SK-N-SH treated with all-trans-retinoic acid at 6 μM for 48 hours (cell line): Measurements from ENCODE around the gene ADGRL2.

Source experiments
- ATAC-seq: fragments of 200-7000 bp; cut with Tn5 transposase; 3 replicates; pipeline ENCODE4 v1.9.1; 2020; ENCODE audit warnings: mild to moderate bottlenecking, moderate library complexity
- ARNTL ChIP-seq: fragments of 450-650 bp; formaldehyde crosslinking; IDR thresholded peaks from 2 replicates; pipeline ENCODE4 v1.5.0; 2020; ENCODE audit warnings: low read depth, mild to moderate bottlenecking, moderate library complexity, borderline replicate concordance
- BACH2 ChIP-seq: fragments of 250-450 bp; sonication (Bioruptor Pico); IDR thresholded peaks from 2 replicates; pipeline ENCODE4 v1.9.0; 2021; ENCODE audit warnings: mild to moderate bottlenecking, borderline replicate concordance
- CSDC2 ChIP-seq: fragments of 250-450 bp; sonication (Bioruptor Pico); IDR thresholded peaks from 2 replicates; pipeline ENCODE4 v1.5.0; 2020; ENCODE audit warnings: mild to moderate bottlenecking, moderate library complexity
- ESRRG ChIP-seq: fragments of 250-450 bp; sonication (Bioruptor Pico); IDR thresholded peaks from 2 replicates; pipeline ENCODE4 v1.6.1; 2021; ENCODE audit warnings: mild to moderate bottlenecking
- GLIS3 ChIP-seq: fragments of 250-450 bp; sonication (Bioruptor Pico); IDR thresholded peaks from 2 replicates; pipeline ENCODE4 v1.5.0; 2020; ENCODE audit warnings: mild to moderate bottlenecking, moderate library complexity
- ISL1 ChIP-seq: fragments of 250-450 bp; sonication (Bioruptor Pico); IDR thresholded peaks from 2 replicates; pipeline ENCODE4 v2.1.2; 2022; ENCODE audit warnings: mild to moderate bottlenecking, moderate library complexity
- PATZ1 ChIP-seq: fragments of 250-450 bp; sonication (Bioruptor Pico); IDR thresholded peaks from 2 replicates; pipeline ENCODE4 v1.8.0; 2020; ENCODE audit warnings: mild to moderate bottlenecking, moderate library complexity, borderline replicate concordance
- POU6F1 ChIP-seq: fragments of 250-450 bp; sonication (Bioruptor Pico); IDR thresholded peaks from 2 replicates; pipeline ENCODE4 v1.8.0; 2021; ENCODE audit warnings: low read depth, mild to moderate bottlenecking, moderate library complexity, borderline replicate concordance
- PPARA ChIP-seq: fragments of 250-450 bp; sonication (Bioruptor Pico); IDR thresholded peaks from 2 replicates; pipeline ENCODE4 v1.5.0; 2020; ENCODE audit warnings: mild to moderate bottlenecking, borderline replicate concordance
- RARB ChIP-seq: fragments of 250-450 bp; sonication (Bioruptor Pico); IDR thresholded peaks from 2 replicates; pipeline ENCODE4 v1.8.0; 2021; ENCODE audit warnings: mild to moderate bottlenecking, moderate library complexity
- SNAI2 ChIP-seq: fragments of 250-450 bp; sonication (Bioruptor Pico); IDR thresholded peaks from 2 replicates; pipeline ENCODE4 v1.5.0; 2020; ENCODE audit warnings: mild to moderate bottlenecking, moderate library complexity
- TCF4 ChIP-seq: fragments of 250-450 bp; sonication (Bioruptor Pico); IDR thresholded peaks from 2 replicates; pipeline ENCODE4 v1.8.0; 2021; ENCODE audit warnings: mild to moderate bottlenecking, moderate library complexity, borderline replicate concordance
- TOX ChIP-seq: fragments of 250-450 bp; sonication (Bioruptor Pico); IDR thresholded peaks from 2 replicates; pipeline ENCODE4 v1.8.0; 2021; ENCODE audit warnings: mild to moderate bottlenecking, moderate library complexity, borderline replicate concordance
- TSHZ2 ChIP-seq: fragments of 250-450 bp; sonication (Bioruptor Pico); IDR thresholded peaks from 2 replicates; pipeline ENCODE4 v1.5.0; 2020; ENCODE audit warnings: mild to moderate bottlenecking, moderate library complexity
- ZC3H10 ChIP-seq: fragments of 250-450 bp; sonication (Bioruptor Pico); IDR thresholded peaks from 2 replicates; pipeline ENCODE4 v1.5.1; 2021; ENCODE audit warnings: mild to moderate bottlenecking, moderate library complexity
- ZFP3 ChIP-seq: fragments of 250-450 bp; sonication (Bioruptor Pico); IDR thresholded peaks from 2 replicates; pipeline ENCODE4 v1.5.0; 2020; ENCODE audit warnings: mild to moderate bottlenecking, moderate library complexity
- ZFP30 ChIP-seq: fragments of 450-650 bp; formaldehyde crosslinking; IDR thresholded peaks from 2 replicates; pipeline ENCODE4 v1.5.0; 2022; ENCODE audit warnings: mild to moderate bottlenecking, moderate library complexity
- ZNF565 ChIP-seq: fragments of 450-650 bp; formaldehyde crosslinking; conservative IDR thresholded peaks from 2 replicates; pipeline ENCODE4 v1.5.0; 2020; ENCODE audit warnings: low read depth, mild to moderate bottlenecking, moderate library complexity
- ZNF70 ChIP-seq: fragments of 450-650 bp; formaldehyde crosslinking; IDR thresholded peaks from 2 replicates; pipeline ENCODE4 v1.5.0; 2020; ENCODE audit warnings: mild to moderate bottlenecking, moderate library complexity
- ZNF8 ChIP-seq: fragments of 450-650 bp; formaldehyde crosslinking; IDR thresholded peaks from 2 replicates; pipeline ENCODE4 v1.5.0; 2020; ENCODE audit warnings: mild to moderate bottlenecking, moderate library complexity
- TF ChIP-seq, protein P1 (sequence below): fragments of 250-450 bp; sonication (Bioruptor Pico); IDR thresholded peaks from 2 replicates; pipeline ENCODE4 v1.5.1; 2020; ENCODE audit warnings: low read depth, mild to moderate bottlenecking, moderate library complexity
- TF ChIP-seq, protein P2 (sequence below): fragments of 250-450 bp; sonication (Bioruptor Pico); IDR thresholded peaks from 2 replicates; pipeline ENCODE4 v1.5.1; 2021; ENCODE audit warnings: mild to moderate bottlenecking, moderate library complexity

Gene ADGRL2

GRCh38 chr1:81780705-81781454 is 19.9 kb upstream of the ADGRL2 start:
- no peak for ATAC-seq
- TF ChIP-seq, protein P1, sequence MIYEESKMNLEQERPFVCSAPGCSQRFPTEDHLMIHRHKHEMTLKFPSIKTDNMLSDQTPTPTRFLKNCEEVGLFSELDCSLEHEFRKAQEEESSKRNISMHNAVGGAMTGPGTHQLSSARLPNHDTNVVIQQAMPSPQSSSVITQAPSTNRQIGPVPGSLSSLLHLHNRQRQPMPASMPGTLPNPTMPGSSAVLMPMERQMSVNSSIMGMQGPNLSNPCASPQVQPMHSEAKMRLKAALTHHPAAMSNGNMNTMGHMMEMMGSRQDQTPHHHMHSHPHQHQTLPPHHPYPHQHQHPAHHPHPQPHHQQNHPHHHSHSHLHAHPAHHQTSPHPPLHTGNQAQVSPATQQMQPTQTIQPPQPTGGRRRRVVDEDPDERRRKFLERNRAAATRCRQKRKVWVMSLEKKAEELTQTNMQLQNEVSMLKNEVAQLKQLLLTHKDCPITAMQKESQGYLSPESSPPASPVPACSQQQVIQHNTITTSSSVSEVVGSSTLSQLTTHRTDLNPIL (CRISPR knock-in tag), result no peak
- TF ChIP-seq ZC3H10 (CRISPR knock-in tag) (no peak), ZNF565 (CRISPR knock-in tag) (no peak), PPARA (CRISPR knock-in tag) (no peak), TSHZ2 (CRISPR knock-in tag) (no peak), GLIS3 (CRISPR knock-in tag) (no peak), PATZ1 (no peak), ZFP3 (CRISPR knock-in tag) (no peak), ZFP30 (CRISPR knock-in tag) (no peak), ARNTL (CRISPR knock-in tag) (no peak), POU6F1 (CRISPR knock-in tag) (no peak), TOX (CRISPR knock-in tag) (no peak), ISL1 (CRISPR knock-in tag) (no peak), ZNF70 (no peak), CSDC2 (CRISPR knock-in tag) (no peak), RARB (CRISPR knock-in tag) (no peak), BACH2 (CRISPR knock-in tag) (no peak), SNAI2 (CRISPR knock-in tag) (no peak), ZNF8 (CRISPR knock-in tag) (no peak)
- TF ChIP-seq, protein P2, sequence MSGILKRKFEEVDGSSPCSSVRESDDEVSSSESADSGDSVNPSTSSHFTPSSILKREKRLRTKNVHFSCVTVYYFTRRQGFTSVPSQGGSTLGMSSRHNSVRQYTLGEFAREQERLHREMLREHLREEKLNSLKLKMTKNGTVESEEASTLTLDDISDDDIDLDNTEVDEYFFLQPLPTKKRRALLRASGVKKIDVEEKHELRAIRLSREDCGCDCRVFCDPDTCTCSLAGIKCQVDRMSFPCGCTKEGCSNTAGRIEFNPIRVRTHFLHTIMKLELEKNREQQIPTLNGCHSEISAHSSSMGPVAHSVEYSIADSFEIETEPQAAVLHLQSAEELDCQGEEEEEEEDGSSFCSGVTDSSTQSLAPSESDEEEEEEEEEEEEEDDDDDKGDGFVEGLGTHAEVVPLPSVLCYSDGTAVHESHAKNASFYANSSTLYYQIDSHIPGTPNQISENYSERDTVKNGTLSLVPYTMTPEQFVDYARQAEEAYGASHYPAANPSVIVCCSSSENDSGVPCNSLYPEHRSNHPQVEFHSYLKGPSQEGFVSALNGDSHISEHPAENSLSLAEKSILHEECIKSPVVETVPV (CRISPR knock-in tag), result no peak

- no peak for TF ChIP-seq TCF4 (CRISPR knock-in tag)
- TF ChIP-seq BACH2 (CRISPR knock-in tag), result no peak
- TF ChIP-seq, protein P1 (CRISPR knock-in tag), result no peak
- TF ChIP-seq CSDC2 (CRISPR knock-in tag), result no peak
- TF ChIP-seq TSHZ2 (CRISPR knock-in tag), result no peak
- TF ChIP-seq PATZ1, result no peak
- TF ChIP-seq ESRRG (CRISPR knock-in tag), result no peak
- TF ChIP-seq SNAI2 (CRISPR knock-in tag), result no peak
- TF ChIP-seq, protein P2 (CRISPR knock-in tag), result no peak
- no peak for ATAC-seq
Observed at GRCh38 chr1:81781749-81782148, 19.0 kb upstream of the ADGRL2 start.
